ENCODE data around the gene DAPP1. TPM values are rescaled to one million over a fixed set of nuclear protein-coding genes. Genes with fewer than 3 reads are reported as not detected.

DAPP1 gene
- total RNA-seq, 1 experiment from 2014 or later = not detected

DNA sequence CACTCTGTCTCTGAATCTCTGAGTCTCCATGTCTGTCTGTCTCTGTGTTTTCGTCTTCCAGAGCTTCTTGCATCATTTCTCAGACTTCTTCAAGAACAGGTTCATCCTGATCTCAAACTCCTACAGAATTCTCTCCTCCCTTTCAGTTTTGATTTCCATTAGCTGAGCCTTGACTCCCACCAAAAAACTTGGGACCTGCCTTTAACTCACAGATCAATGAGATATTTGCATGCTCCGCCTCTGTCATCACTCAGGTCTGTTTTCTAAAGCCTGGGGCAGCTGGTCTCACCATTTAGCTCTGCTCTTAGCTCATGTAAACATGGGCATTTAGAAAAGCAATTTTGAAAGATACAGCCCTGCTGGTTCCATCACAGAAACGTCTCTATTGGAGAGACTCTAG lies 8.6 kb downstream of the DAPP1 start:
- Mint-ChIP-seq H3K4me1 (ENCODE audit: low read depth, unreplicated experiment) (peaks cover 6% of the 10 kb centered on the region), H3K27me3 (ENCODE audit: insufficient read depth, unreplicated experiment) (no peaks in the 10 kb centered on the region), H3K9me3 (ENCODE audit: unreplicated experiment) (no peaks in the 10 kb centered on the region), H3K4me3 (ENCODE audit: unreplicated experiment) (no peak overlapping the region), H3K36me3 (ENCODE audit: insufficient read depth, unreplicated experiment) (no peaks in the 10 kb centered on the region), H3K27ac (ENCODE audit: unreplicated experiment) (no peak overlapping the region)
- BruUV-seq (replicated peaks) = no TSS peak
- no peaks in the 10 kb centered on the region for H3K9me3 ChIP-seq
- H3K27me3 ChIP-seq (replicated peaks; ENCODE audit: control insufficient read depth, insufficient read depth, low read length) = no peaks in the 10 kb centered on the region
- CTCF ChIA-PET = interaction anchor here (0.7 kb wide), 1 partner anchor 1871 kb away, joined by 3 read pairs; no protein-coding TSS in a partner anchor
- TF ChIP-seq, protein P1, sequence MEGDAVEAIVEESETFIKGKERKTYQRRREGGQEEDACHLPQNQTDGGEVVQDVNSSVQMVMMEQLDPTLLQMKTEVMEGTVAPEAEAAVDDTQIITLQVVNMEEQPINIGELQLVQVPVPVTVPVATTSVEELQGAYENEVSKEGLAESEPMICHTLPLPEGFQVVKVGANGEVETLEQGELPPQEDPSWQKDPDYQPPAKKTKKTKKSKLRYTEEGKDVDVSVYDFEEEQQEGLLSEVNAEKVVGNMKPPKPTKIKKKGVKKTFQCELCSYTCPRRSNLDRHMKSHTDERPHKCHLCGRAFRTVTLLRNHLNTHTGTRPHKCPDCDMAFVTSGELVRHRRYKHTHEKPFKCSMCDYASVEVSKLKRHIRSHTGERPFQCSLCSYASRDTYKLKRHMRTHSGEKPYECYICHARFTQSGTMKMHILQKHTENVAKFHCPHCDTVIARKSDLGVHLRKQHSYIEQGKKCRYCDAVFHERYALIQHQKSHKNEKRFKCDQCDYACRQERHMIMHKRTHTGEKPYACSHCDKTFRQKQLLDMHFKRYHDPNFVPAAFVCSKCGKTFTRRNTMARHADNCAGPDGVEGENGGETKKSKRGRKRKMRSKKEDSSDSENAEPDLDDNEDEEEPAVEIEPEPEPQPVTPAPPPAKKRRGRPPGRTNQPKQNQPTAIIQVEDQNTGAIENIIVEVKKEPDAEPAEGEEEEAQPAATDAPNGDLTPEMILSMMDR (IDR thresholded peaks at IDR 0.05; ENCODE audit: insufficient read depth in 1 of 2, low read depth in 1 of 2, low read length in 1 of 2, severe bottlenecking in 1 of 2, unreplicated experiment in 1 of 2) = no peak
- no peaks in the 10 kb centered on the region for H3K36me3 ChIP-seq (ENCODE audit: control insufficient read depth, insufficient read depth, low read length)
- no peak for DNase-seq
- H3K4me3 ChIP-seq (ENCODE audit: low read depth, low read length) = no peak overlapping the region
- POLR2A ChIA-PET = no interaction called here
- intact Hi-C loops (cut with micrococcal nuclease; ENCODE audit: unreplicated experiment) = no loop called here
- no peaks in the 10 kb centered on the region for H3K4me1 ChIP-seq

DNA sequence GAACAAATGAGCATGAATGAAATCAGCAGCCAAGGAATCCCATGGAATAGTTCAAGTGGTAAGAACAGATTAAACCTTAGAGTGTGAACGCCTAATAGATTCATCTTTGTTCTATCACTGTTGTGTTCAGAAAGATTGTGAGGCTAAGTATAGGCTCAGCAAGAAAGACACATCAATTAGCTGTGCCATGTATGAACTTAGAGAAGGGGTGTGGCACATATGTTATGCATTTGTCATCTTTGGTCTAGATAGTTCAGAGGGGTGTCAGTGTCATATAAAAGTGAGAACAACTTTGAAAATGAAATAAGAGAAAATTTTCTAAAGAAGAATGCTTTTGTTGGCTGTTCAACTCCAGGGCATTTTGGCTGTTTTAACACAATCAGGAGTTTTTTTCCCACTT lies 9.4 kb downstream of the DAPP1 start:
- intact Hi-C loops (cut with micrococcal nuclease; ENCODE audit: unreplicated experiment) = no loop called here
- no peaks in the 10 kb centered on the region for H3K36me3 ChIP-seq (ENCODE audit: control insufficient read depth, insufficient read depth, low read length)
- Mint-ChIP-seq H3K4me3 (ENCODE audit: unreplicated experiment) (no peak overlapping the region), H3K4me1 (ENCODE audit: low read depth, unreplicated experiment) (peaks cover 6% of the 10 kb centered on the region), H3K27ac (ENCODE audit: unreplicated experiment) (no peak overlapping the region), H3K36me3 (ENCODE audit: insufficient read depth, unreplicated experiment) (no peaks in the 10 kb centered on the region), H3K9me3 (ENCODE audit: unreplicated experiment) (no peaks in the 10 kb centered on the region), H3K27me3 (ENCODE audit: insufficient read depth, unreplicated experiment) (no peaks in the 10 kb centered on the region)
- TF ChIP-seq, protein P1 (IDR thresholded peaks at IDR 0.05; ENCODE audit: insufficient read depth in 1 of 2, low read depth in 1 of 2, low read length in 1 of 2, severe bottlenecking in 1 of 2, unreplicated experiment in 1 of 2) = no peak
- ChIA-PET CTCF (no interaction called here), POLR2A (no interaction called here)
- no peak overlapping the region for H3K4me3 ChIP-seq (ENCODE audit: low read depth, low read length)
- no peaks in the 10 kb centered on the region for H3K9me3 ChIP-seq
- no peaks in the 10 kb centered on the region for H3K4me1 ChIP-seq
- no peak for DNase-seq
- no peaks in the 10 kb centered on the region for H3K27me3 ChIP-seq (replicated peaks; ENCODE audit: control insufficient read depth, insufficient read depth, low read length)
- BruUV-seq (replicated peaks) = no TSS peak

DNA sequence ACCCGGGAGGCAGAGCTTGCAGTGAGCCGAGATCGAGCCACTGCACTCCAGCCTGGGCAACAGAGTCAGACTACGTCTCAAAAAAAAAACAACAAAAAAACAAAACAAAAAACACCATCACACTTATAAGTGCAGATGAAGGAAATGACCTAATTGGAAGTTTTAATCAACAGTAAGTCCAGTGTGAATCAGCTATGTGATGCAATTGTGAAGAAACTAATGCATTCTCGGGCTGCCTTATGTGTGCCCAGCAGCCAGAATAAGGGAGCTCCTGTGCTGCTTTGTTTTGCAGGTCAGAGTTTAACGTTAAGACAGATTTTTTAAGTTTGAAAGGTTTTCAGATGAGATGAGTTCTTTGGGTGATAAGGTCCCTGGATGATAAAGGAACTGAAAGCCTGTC lies 10.8 kb downstream of the DAPP1 start:
- Mint-ChIP-seq H3K4me3 (ENCODE audit: unreplicated experiment) (no peak overlapping the region), H3K9me3 (ENCODE audit: unreplicated experiment) (no peaks in the 10 kb centered on the region), H3K4me1 (ENCODE audit: low read depth, unreplicated experiment) (peaks cover 6% of the 10 kb centered on the region), H3K36me3 (ENCODE audit: insufficient read depth, unreplicated experiment) (peaks cover 5% of the 10 kb centered on the region), H3K27ac (ENCODE audit: unreplicated experiment) (no peak overlapping the region), H3K27me3 (ENCODE audit: insufficient read depth, unreplicated experiment) (no peaks in the 10 kb centered on the region)
- no TSS peak for BruUV-seq (replicated peaks)
- Histone ChIP-seq H3K27me3 (replicated peaks; ENCODE audit: control insufficient read depth, insufficient read depth, low read length) (no peaks in the 10 kb centered on the region), H3K4me1 (peaks cover 3% of the 10 kb centered on the region; the same call in 1 of the 2 replicates), H3K36me3 (ENCODE audit: control insufficient read depth, insufficient read depth, low read length) (no peaks in the 10 kb centered on the region), H3K4me3 (ENCODE audit: low read depth, low read length) (no peak overlapping the region), H3K9me3 (no peaks in the 10 kb centered on the region)
- ChIA-PET CTCF (no interaction called here), POLR2A (no interaction called here)
- DNase-seq = no peak
- TF ChIP-seq, protein P1 (IDR thresholded peaks at IDR 0.05; ENCODE audit: insufficient read depth in 1 of 2, low read depth in 1 of 2, low read length in 1 of 2, severe bottlenecking in 1 of 2, unreplicated experiment in 1 of 2) = no peak
- intact Hi-C loops (cut with micrococcal nuclease; ENCODE audit: unreplicated experiment) = no loop called here

All from Caco-2 (cell line).